Endothelial cell of umbilical vein (primary cell): Measurements from ENCODE around the gene BICRA. TPM values are rescaled to one million over a fixed set of nuclear protein-coding genes. Genes with fewer than 3 reads are reported as not detected.

ENCODE experiments used
- BruUV-seq: library from RNA; stranded (reverse); fragments of 400-500 nt; replicated peaks from 2 replicates; lab custom pipeline; 2021; lab: Mats Ljungman, UMichigan
- CTCF ChIA-PET: fragments of 300-600, 350-600 bp; sonication (Branson Sonifier 250); formaldehyde crosslinking; loops from one replicate; lab custom pipeline; 2021; ENCODE audit warnings: antibody characterized with exemption, inconsistent platforms; lab: Charles Lee
- POLR2A ChIA-PET: fragments of 300-600, 350-600 bp; sonication (Branson Sonifier 250); formaldehyde crosslinking; loops from one replicate; lab custom pipeline; 2021; ENCODE audit warnings: antibody characterized with exemption, inconsistent platforms; lab: Charles Lee
- DNase-seq: peaks from one replicate; pipeline ENCODE4 v3.0.0-alpha.2; 2011; ENCODE audit warnings: low read depth, low spot score
- FAIRE-seq: peaks from 2 replicates; lab custom pipeline; 2011; peaks lifted over from hg19 to GRCh38; lab: Jason Lieb, UNC
- H2AFZ ChIP-seq: 2 replicates; pipeline ENCODE4 v1.6.0; 2012; ENCODE audit warnings: low read depth, low read length, control low read depth, inconsistent platforms
- H3K27ac ChIP-seq: 2 replicates; pipeline ENCODE4 v1.5.1; 2011; ENCODE audit warnings: low read depth, mild to moderate bottlenecking, control low read depth, low read length, moderate library complexity; ENCODE audit not compliant: insufficient read depth
- H3K27me3 ChIP-seq, 2 experiments: 2 replicates each; pipeline versions ENCODE4 v1.6.0 to v1.6.1; 2011; ENCODE audit warnings: low read length in 2 of 2, mixed read lengths in 1 of 2; ENCODE audit not compliant: control insufficient read depth in 2 of 2, insufficient read depth in 2 of 2
- H3K36me3 ChIP-seq, 2 experiments: 2 replicates in 1 of 2; 3 replicates in 1 of 2; pipeline ENCODE4 v1.5.1; 2011; ENCODE audit warnings: low read length in 2 of 2, mild to moderate bottlenecking in 1 of 2, moderate library complexity in 1 of 2; ENCODE audit not compliant: control insufficient read depth in 2 of 2, insufficient read depth in 2 of 2; ENCODE audit errors: extremely low read depth in 1 of 2
- H3K4me1 ChIP-seq: 3 replicates; pipeline ENCODE4 v1.5.1; 2011; ENCODE audit warnings: mild to moderate bottlenecking, low read length; ENCODE audit not compliant: control insufficient read depth, insufficient read depth; ENCODE audit errors: extremely low read depth
- H3K4me2 ChIP-seq: 2 replicates; pipeline ENCODE4 v1.6.1; 2011; ENCODE audit warnings: low read length, control low read depth, mixed read lengths; ENCODE audit not compliant: insufficient read depth
- H3K4me3 ChIP-seq, 3 experiments: fragments of 200-600 bp in 1 of 3; sonication (generic), shearing (Covaris generic) in 1 of 3; replicated peaks in 1 of 3; 2 replicates each; pipeline ENCODE4 v1.5.1; 2011 to 2016; ENCODE audit warnings: control low read depth in 3 of 3, low read length in 3 of 3, mild to moderate bottlenecking in 2 of 3, inconsistent platforms in 1 of 3, low read depth in 1 of 3, moderate library complexity in 1 of 3; ENCODE audit not compliant: insufficient read depth in 1 of 3
- H3K79me2 ChIP-seq: 2 replicates; pipeline ENCODE4 v1.6.0; 2012; ENCODE audit warnings: low read length, inconsistent platforms; ENCODE audit not compliant: control insufficient read depth, insufficient read depth
- H3K9ac ChIP-seq: replicated peaks from 2 replicates; pipeline ENCODE3; 2011; ENCODE audit warnings: low read length, control low read depth; ENCODE audit not compliant: insufficient read depth; ENCODE audit errors: extremely low read depth
- H3K9me1 ChIP-seq: replicated peaks from 3 replicates; pipeline ENCODE4 v1.6.0; 2011; ENCODE audit warnings: mild to moderate bottlenecking, low read length; ENCODE audit not compliant: control insufficient read depth, insufficient read depth; ENCODE audit errors: extremely low read depth
- H3K9me3 ChIP-seq: replicated peaks from 2 replicates; pipeline ENCODE4 v1.5.1; 2012; ENCODE audit warnings: low read length, inconsistent platforms; ENCODE audit not compliant: control insufficient read depth, insufficient read depth
- H4K20me1 ChIP-seq: replicated peaks from 2 replicates; pipeline ENCODE3; 2011; ENCODE audit warnings: mild to moderate bottlenecking, low read length; ENCODE audit not compliant: control insufficient read depth, insufficient read depth; ENCODE audit errors: extremely low read depth
- EZH2 ChIP-seq: IDR thresholded peaks from 2 replicates; pipeline ENCODE4 v1.6.1; 2012; ENCODE audit warnings: borderline replicate concordance, low read depth, mild to moderate bottlenecking, moderate library complexity, low read length, inconsistent platforms; ENCODE audit not compliant: severe bottlenecking
- FOS ChIP-seq: IDR thresholded peaks from 2 replicates; pipeline ENCODE4 v1.6.1; 2011; ENCODE audit warnings: mild to moderate bottlenecking, low read length, moderate library complexity, borderline replicate concordance; ENCODE audit not compliant: insufficient read depth
- GATA2 ChIP-seq: IDR thresholded peaks from 2 replicates; pipeline ENCODE4 v1.7.0; 2011; ENCODE audit warnings: low read depth, mild to moderate bottlenecking, moderate library complexity, mixed read lengths, low read length; ENCODE audit not compliant: insufficient read length, insufficient read depth
- JUN ChIP-seq: IDR thresholded peaks from 2 replicates; pipeline ENCODE4 v1.6.1; 2011; ENCODE audit warnings: borderline replicate concordance, low read depth; ENCODE audit not compliant: insufficient read length, insufficient read depth
- MYC ChIP-seq: IDR thresholded peaks from one replicate; pipeline ENCODE4 v1.6.1; 2011; ENCODE audit warnings: mild to moderate bottlenecking, low read depth, low read length
- POLR2A ChIP-seq: IDR thresholded peaks from 2 replicates; pipeline ENCODE4 v1.6.1; 2012; ENCODE audit warnings: low read depth, mild to moderate bottlenecking, control low read depth, low read length
- POLR2AphosphoS5 ChIP-seq: IDR thresholded peaks from 2 replicates; pipeline ENCODE4 v1.6.1; 2012; ENCODE audit warnings: low read depth, mild to moderate bottlenecking, control low read depth, low read length, moderate library complexity; ENCODE audit not compliant: insufficient read depth
- dilution Hi-C: fragments of 300-500 bp; cut with MboI; formaldehyde crosslinking; loops from one replicate; pipeline ENCODE4 v1.15.0; 2019; ENCODE audit warnings: low sequenced_read_pairs; ENCODE audit not compliant: extremely low pct_ligation_motif_present
- intact Hi-C: fragments of 100-400 bp; cut with micrococcal nuclease; formaldehyde crosslinking; loops from one replicate; pipeline ENCODE4 v1.10.0; 2022
- polyA plus RNA-seq, 4 experiments: library from polyadenylated mRNA; depleted of rRNA in 3 of 4; stranded (reverse) in 3 of 4; unstranded in 1 of 4; fragments of >200 nt; gene quantifications; 2 replicates each; pipeline versions ENCODE4 v1.2.1 to v1.2.3, GENCODE V29; 2011 to 2012; ENCODE audit warnings: missing spikeins in 1 of 4
- total RNA-seq: library from RNA; stranded (reverse); gene quantifications from 2 replicates; pipeline ENCODE4 v1.2.3, GENCODE V29; 2021
- TF ChIP-seq, protein P1 (sequence below): IDR thresholded peaks from 2 replicates; pipeline ENCODE4 v1.6.1; 2011; ENCODE audit not compliant: insufficient read depth, insufficient read length
- TF ChIP-seq, protein P2 (sequence below), 2 donors: IDR thresholded peaks; 1 replicate in 1 of 2; 2 replicates in 1 of 2; pipeline ENCODE4 v1.5.1; 2011; ENCODE audit warnings: low read length in 2 of 2, mild to moderate bottlenecking in 2 of 2, moderate library complexity in 2 of 2, control low read depth in 1 of 2, inconsistent platforms in 1 of 2, low read depth in 1 of 2; ENCODE audit not compliant: insufficient read depth in 1 of 2; ENCODE audit errors: extremely low read depth in 1 of 2

BICRA gene
- total and polyA plus RNA-seq, 2 donors (not counting 3 experiments of a cell fraction or from before 2014, with no cell fraction given): 3.8 to 20.5 TPM

DNA sequence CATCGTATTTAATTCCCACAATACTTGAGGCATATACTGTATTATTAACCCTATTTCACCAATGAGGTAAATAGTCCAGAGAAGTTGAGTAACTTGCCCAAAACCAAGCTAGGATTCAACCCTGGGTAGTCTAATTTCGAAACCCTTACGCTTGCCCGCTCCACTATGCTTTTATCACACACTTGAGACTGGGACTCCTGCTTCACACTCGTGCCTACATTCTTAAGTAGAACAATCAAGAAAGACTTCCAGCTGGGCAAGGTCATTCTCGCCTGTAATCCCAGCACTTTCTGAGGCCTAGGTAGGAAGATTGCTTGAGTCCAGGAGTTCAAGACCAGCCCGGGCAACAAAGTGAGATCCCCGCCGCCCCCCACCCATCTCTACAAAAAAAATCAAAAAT, 39.6 kb upstream of the BICRA start:
- dilution Hi-C loops: no loop called here
- no TSS peak for BruUV-seq
- H3K27ac ChIP-seq: no peak overlapping the region
- no peaks in the 10 kb centered on the region for H3K4me1 ChIP-seq
- H3K36me3 ChIP-seq: no peaks in the 10 kb centered on the region
- FAIRE-seq: no peak
- no peak overlapping the region for H3K4me3 ChIP-seq
- H3K9me1 ChIP-seq: no peaks in the 10 kb centered on the region
- peaks cover 4 to 11% of the 10 kb centered on the region in 2 experiments for H3K27me3 ChIP-seq
- CTCF ChIA-PET: no interaction called here
- intact Hi-C loops: no loop called here
- no peaks in the 10 kb centered on the region for H3K9me3 ChIP-seq
- H4K20me1 ChIP-seq: no peaks in the 10 kb centered on the region
- no peak overlapping the region for H3K9ac ChIP-seq
- POLR2A ChIA-PET: no interaction called here
- H3K79me2 ChIP-seq: no peaks in the 10 kb centered on the region
- H3K4me2 ChIP-seq: no peak overlapping the region
- no peak overlapping the region for H2AFZ ChIP-seq
- no peak for DNase-seq
- TF ChIP-seq FOS (no peak), GATA2 (no peak), JUN (no peak), POLR2AphosphoS5 (no peak), POLR2A (no peak), EZH2 (no peak), MYC (no peak)
- TF ChIP-seq, protein P1, sequence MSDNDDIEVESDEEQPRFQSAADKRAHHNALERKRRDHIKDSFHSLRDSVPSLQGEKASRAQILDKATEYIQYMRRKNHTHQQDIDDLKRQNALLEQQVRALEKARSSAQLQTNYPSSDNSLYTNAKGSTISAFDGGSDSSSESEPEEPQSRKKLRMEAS: no peak
- TF ChIP-seq, protein P2, sequence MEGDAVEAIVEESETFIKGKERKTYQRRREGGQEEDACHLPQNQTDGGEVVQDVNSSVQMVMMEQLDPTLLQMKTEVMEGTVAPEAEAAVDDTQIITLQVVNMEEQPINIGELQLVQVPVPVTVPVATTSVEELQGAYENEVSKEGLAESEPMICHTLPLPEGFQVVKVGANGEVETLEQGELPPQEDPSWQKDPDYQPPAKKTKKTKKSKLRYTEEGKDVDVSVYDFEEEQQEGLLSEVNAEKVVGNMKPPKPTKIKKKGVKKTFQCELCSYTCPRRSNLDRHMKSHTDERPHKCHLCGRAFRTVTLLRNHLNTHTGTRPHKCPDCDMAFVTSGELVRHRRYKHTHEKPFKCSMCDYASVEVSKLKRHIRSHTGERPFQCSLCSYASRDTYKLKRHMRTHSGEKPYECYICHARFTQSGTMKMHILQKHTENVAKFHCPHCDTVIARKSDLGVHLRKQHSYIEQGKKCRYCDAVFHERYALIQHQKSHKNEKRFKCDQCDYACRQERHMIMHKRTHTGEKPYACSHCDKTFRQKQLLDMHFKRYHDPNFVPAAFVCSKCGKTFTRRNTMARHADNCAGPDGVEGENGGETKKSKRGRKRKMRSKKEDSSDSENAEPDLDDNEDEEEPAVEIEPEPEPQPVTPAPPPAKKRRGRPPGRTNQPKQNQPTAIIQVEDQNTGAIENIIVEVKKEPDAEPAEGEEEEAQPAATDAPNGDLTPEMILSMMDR (IDR thresholded peaks at IDR 0.05; ENCODE audit: extremely low read depth in 1 of 2, insufficient read depth in 1 of 2, low read depth in 1 of 2, low read length in 2 of 2): no peak
